Neuronal stem cell (in vitro differentiated cells): Measurements from ENCODE around the gene ANK2.

Experiments used
- DNase-seq: peaks from one replicate; pipeline ENCODE4 v3.0.0-alpha.2; 2013; ENCODE audit warnings: low spot score
- H2AFZ ChIP-seq: one replicate; pipeline ENCODE4 v1.6.1; 2013; ENCODE audit warnings: mild to moderate bottlenecking, low read length, inconsistent platforms
- H2AK5ac ChIP-seq: 2 replicates; pipeline ENCODE4 v1.6.1; 2013; ENCODE audit warnings: low read depth, mild to moderate bottlenecking, inconsistent platforms, low read length, moderate library complexity, mixed read lengths
- H2BK120ac ChIP-seq: 2 replicates; pipeline ENCODE4 v1.6.1; 2013; ENCODE audit warnings: low read depth, mild to moderate bottlenecking, inconsistent platforms, low read length, moderate library complexity, mixed read lengths
- H2BK12ac ChIP-seq: one replicate; pipeline ENCODE4 v1.6.1; 2013; ENCODE audit warnings: low read length, inconsistent platforms
- H2BK15ac ChIP-seq: 2 replicates; pipeline ENCODE4 v1.6.1; 2013; ENCODE audit warnings: mild to moderate bottlenecking, low read length, inconsistent platforms, mixed read lengths
- H2BK5ac ChIP-seq: one replicate; pipeline ENCODE4 v1.6.1; 2013; ENCODE audit warnings: inconsistent platforms, mild to moderate bottlenecking, low read length, moderate library complexity
- H3K14ac ChIP-seq: one replicate; pipeline ENCODE4 v1.6.1; 2013; ENCODE audit warnings: low read length, inconsistent platforms
- H3K18ac ChIP-seq: 2 replicates; pipeline ENCODE4 v1.6.1; 2013; ENCODE audit warnings: low read length, inconsistent platforms
- H3K23ac ChIP-seq: 2 replicates; pipeline ENCODE4 v1.6.1; 2013; ENCODE audit warnings: low read depth, mild to moderate bottlenecking, mixed read lengths, low read length, inconsistent platforms; ENCODE audit not compliant: poor library complexity
- H3K27ac ChIP-seq: replicated peaks from 3 replicates; pipeline ENCODE4 v1.5.1; 2013; ENCODE audit warnings: low read length, inconsistent platforms
- H3K27me3 ChIP-seq, 3 experiments: 2 replicates each; pipeline ENCODE4 v1.6.1; 2013; ENCODE audit warnings: low read length in 3 of 3, mild to moderate bottlenecking in 2 of 3, inconsistent platforms in 1 of 3, low read depth in 1 of 3, mixed read lengths in 1 of 3, moderate library complexity in 1 of 3; ENCODE audit not compliant: control insufficient read depth in 3 of 3, insufficient read depth in 3 of 3
- H3K36me3 ChIP-seq, 2 donors: replicated peaks in 1 of 2; 2 replicates each; pipeline ENCODE4 v1.6.1; 2013; ENCODE audit warnings: low read length in 2 of 2; ENCODE audit not compliant: control insufficient read depth in 2 of 2, insufficient read depth in 2 of 2
- H3K4ac ChIP-seq: 2 replicates; pipeline ENCODE4 v1.6.1; 2013; ENCODE audit warnings: inconsistent platforms, mild to moderate bottlenecking, low read length, moderate library complexity
- H3K4me1 ChIP-seq, 2 donors: 1 replicate in 1 of 2; 2 replicates in 1 of 2; pipeline ENCODE4 v1.6.1; 2013; ENCODE audit warnings: low read length in 2 of 2, low read depth in 1 of 2; ENCODE audit not compliant: control insufficient read depth in 2 of 2, insufficient read depth in 1 of 2
- H3K4me2 ChIP-seq: one replicate; pipeline ENCODE4 v1.6.1; 2013; ENCODE audit warnings: mild to moderate bottlenecking, low read length, inconsistent platforms; ENCODE audit not compliant: insufficient read depth, poor library complexity, severe bottlenecking
- H3K4me3 ChIP-seq, 2 donors: 2 replicates each; pipeline ENCODE4 v1.5.1; 2013; ENCODE audit warnings: low read length in 2 of 2, mild to moderate bottlenecking in 2 of 2, inconsistent platforms in 1 of 2, moderate library complexity in 1 of 2
- H3K79me1 ChIP-seq: one replicate; pipeline ENCODE4 v1.6.1; 2013; ENCODE audit warnings: low read depth, mild to moderate bottlenecking, inconsistent platforms, low read length, moderate library complexity
- H3K9ac ChIP-seq: one replicate; pipeline ENCODE4 v1.6.1; 2013; ENCODE audit warnings: mild to moderate bottlenecking, low read depth, low read length, inconsistent platforms; ENCODE audit not compliant: poor library complexity
- H3K9me3 ChIP-seq, 2 donors: replicated peaks in 1 of 2; 2 replicates each; pipeline versions ENCODE3 to v1.6.1; 2013; ENCODE audit warnings: low read length in 2 of 2, mild to moderate bottlenecking in 2 of 2, inconsistent platforms in 1 of 2, low read depth in 1 of 2, mixed read lengths in 1 of 2, moderate library complexity in 1 of 2; ENCODE audit not compliant: control insufficient read depth in 2 of 2, insufficient read depth in 1 of 2
- H4K8ac ChIP-seq: one replicate; pipeline ENCODE4 v1.6.1; 2013; ENCODE audit warnings: low read depth, mild to moderate bottlenecking, inconsistent platforms, low read length, moderate library complexity
- H4K91ac ChIP-seq: one replicate; pipeline ENCODE4 v1.6.1; 2013; ENCODE audit warnings: low read length, low read depth, mild to moderate bottlenecking, inconsistent platforms; ENCODE audit not compliant: poor library complexity
- WGBS, 2 donors: extraction: QIAGEN DNeasy Blood & Tissue Kit; methylation state at CpG; one replicate each; pipeline ENCODE4 v1.1.7; 2013; ENCODE audit warnings: missing lambda C conversion rate in 2 of 2, mixed read lengths in 1 of 2; ENCODE audit not compliant: insufficient read length in 2 of 2, insufficient replicate concordance in 1 of 2; ENCODE audit errors: extremely low coverage in 2 of 2; 5-methylcytosine and 5-hydroxymethylcytosine counted together

The ANK2 gene

DNA sequence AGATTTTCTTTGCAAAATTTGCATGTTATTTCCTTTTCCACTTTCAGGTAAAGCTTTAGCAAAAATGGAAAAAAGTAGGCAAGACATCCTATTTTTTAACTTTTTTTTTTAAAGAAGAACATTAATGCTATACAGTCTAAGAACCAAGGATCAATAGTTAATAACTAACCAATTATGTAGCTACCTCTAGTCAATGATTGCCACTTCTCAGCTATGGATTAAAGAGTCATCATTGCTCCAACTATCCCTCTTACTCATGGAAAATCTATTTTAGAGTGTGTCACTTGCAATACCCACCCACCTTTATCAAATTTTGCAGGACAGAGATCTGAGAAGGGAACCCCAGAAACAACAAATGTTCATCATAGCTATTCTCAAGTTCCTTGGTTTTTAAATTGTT is 223.1 kb downstream of the ANK2 start:
- no peak overlapping the region for H2AFZ ChIP-seq
- H2BK120ac ChIP-seq: no peak overlapping the region
- H3K4ac ChIP-seq: no peak overlapping the region
- no peak overlapping the region for H3K14ac ChIP-seq
- H2BK15ac ChIP-seq: no peak overlapping the region
- no peaks in the 10 kb centered on the region for H3K4me1 ChIP-seq
- no peak overlapping the region for H3K27ac ChIP-seq
- H3K18ac ChIP-seq: no peak overlapping the region
- H3K4me3 ChIP-seq: no peak overlapping the region
- no peak overlapping the region for H3K9ac ChIP-seq
- no peaks in the 10 kb centered on the region for H3K79me1 ChIP-seq
- DNase-seq: no peak
- H2BK5ac ChIP-seq: no peak overlapping the region
- H3K27me3 ChIP-seq: no peaks in the 10 kb centered on the region
- no peaks in the 10 kb centered on the region for H3K36me3 ChIP-seq
- H4K91ac ChIP-seq: no peak overlapping the region
- H4K8ac ChIP-seq: no peak overlapping the region
- no peak overlapping the region for H2AK5ac ChIP-seq
- no peak overlapping the region for H2BK12ac ChIP-seq
- H3K23ac ChIP-seq: no peak overlapping the region
- H3K4me2 ChIP-seq: no peak overlapping the region
- no peaks in the 10 kb centered on the region for H3K9me3 ChIP-seq

GRCh38 chr4:113273721-113274220 is 224.3 kb downstream of the ANK2 start:
- Histone ChIP-seq H3K79me1 (no peaks in the 10 kb centered on the region), H3K27ac (no peak overlapping the region), H3K14ac (no peak overlapping the region)

GRCh38 chr4:113276464-113277170 is 227.2 kb downstream of the ANK2 start:
- Histone ChIP-seq H2BK5ac (no peak overlapping the region), H3K36me3 (peaks cover 0 to 3% of the 10 kb centered on the region in 2 donors)
- WGBS, 2 donors: no CpG with 5 or more reads among the region's 7 CpGs

More at GRCh38 chr4:113273721-113274220, 224.3 kb downstream of the ANK2 start:
- no peak overlapping the region for H2BK5ac ChIP-seq
- no peak overlapping the region for H4K8ac ChIP-seq
- no peak overlapping the region for H2BK120ac ChIP-seq
- H3K4me3 ChIP-seq: no peak overlapping the region
- H3K4me2 ChIP-seq: no peak overlapping the region
- no peak overlapping the region for H2AK5ac ChIP-seq
- H3K18ac ChIP-seq: no peak overlapping the region
- DNase-seq: no peak
- no peak overlapping the region for H3K9ac ChIP-seq
- H3K23ac ChIP-seq: no peak overlapping the region
- no peak overlapping the region for H2BK12ac ChIP-seq
- no peak overlapping the region for H3K4ac ChIP-seq
- no peak overlapping the region for H4K91ac ChIP-seq
- no peak overlapping the region for H2AFZ ChIP-seq
- no peaks in the 10 kb centered on the region for H3K27me3 ChIP-seq
- H2BK15ac ChIP-seq: no peak overlapping the region
- no peaks in the 10 kb centered on the region for H3K9me3 ChIP-seq
- peaks cover 0 to 3% of the 10 kb centered on the region in 2 donors for H3K36me3 ChIP-seq
- H3K4me1 ChIP-seq: no peaks in the 10 kb centered on the region

GRCh38 chr4:113278324-113278934 is 229.0 kb downstream of the ANK2 start:
- H3K4ac ChIP-seq: no peak overlapping the region
- no peak overlapping the region for H3K4me2 ChIP-seq
- DNase-seq: peak; percentile 80
- H2AK5ac ChIP-seq: no peak overlapping the region
- no peak overlapping the region for H4K91ac ChIP-seq
- H3K9ac ChIP-seq: no peak overlapping the region
- no peak overlapping the region for H2BK12ac ChIP-seq
- no peaks in the 10 kb centered on the region for H3K27me3 ChIP-seq
- H3K9me3 ChIP-seq: no peaks in the 10 kb centered on the region
- H3K4me1 ChIP-seq: no peaks in the 10 kb centered on the region
- H2BK5ac ChIP-seq: no peak overlapping the region
- H2AFZ ChIP-seq: no peak overlapping the region
- H3K4me3 ChIP-seq: no peak overlapping the region
- H3K18ac ChIP-seq: no peak overlapping the region
- no peaks in the 10 kb centered on the region for H3K79me1 ChIP-seq
- no CpG with 5 or more reads among the region's 8 CpGs for WGBS, 2 donors
- no peak overlapping the region for H2BK15ac ChIP-seq
- H3K27ac ChIP-seq: no peak overlapping the region
- no peak overlapping the region for H3K14ac ChIP-seq
- no peak overlapping the region for H2BK120ac ChIP-seq
- peaks cover 0 to 4% of the 10 kb centered on the region in 2 donors for H3K36me3 ChIP-seq
- H4K8ac ChIP-seq: no peak overlapping the region
- H3K23ac ChIP-seq: no peak overlapping the region

More at GRCh38 chr4:113276464-113277170, 227.2 kb downstream of the ANK2 start:
- Histone ChIP-seq H3K4me1 (no peaks in the 10 kb centered on the region), H3K4me3 (no peak overlapping the region), H3K27ac (no peak overlapping the region), H3K4me2 (no peak overlapping the region), H2BK15ac (no peak overlapping the region), H2AFZ (no peak overlapping the region), H3K18ac (no peak overlapping the region), H2BK120ac (no peak overlapping the region), H2AK5ac (no peak overlapping the region), H3K9me3 (no peaks in the 10 kb centered on the region), H3K9ac (no peak overlapping the region), H4K91ac (no peak overlapping the region), H3K23ac (no peak overlapping the region), H3K27me3 (no peaks in the 10 kb centered on the region), H3K79me1 (no peaks in the 10 kb centered on the region), H2BK12ac (no peak overlapping the region), H3K4ac (no peak overlapping the region), H4K8ac (no peak overlapping the region), H3K14ac (no peak overlapping the region)
- no peak for DNase-seq
